CD4-positive, CD25-positive, alpha-beta regulatory T cell (primary cell): ENCODE results near the gene MCEE. TPM values are rescaled to one million over a fixed set of nuclear protein-coding genes. Genes with fewer than 3 reads are reported as not detected.
"Not testable (repeated sequence)": the region's sequence is repeated elsewhere in the genome, so short reads cannot be mapped to it uniquely, and the experiment has no call there.

Experiments used
- ATAC-seq, 2 donors: fragments of 150-1000 bp; cut with Tn5 transposase; one replicate each; pipeline ENCODE4 v1.10.0; 2021; ENCODE audit warnings: low read depth in 2 of 2, moderate number of reproducible peaks in 2 of 2, moderate library complexity in 1 of 2
- DNase-seq, 3 donors: peaks; one replicate each; pipeline versions ENCODE4 v3.0.0 to v3.0.0-alpha.2; 2012 to 2022; ENCODE audit warnings: mixed read lengths in 1 of 3
- H3K27ac ChIP-seq: one replicate; pipeline ENCODE4 v1.7.0; 2013; ENCODE audit warnings: mild to moderate bottlenecking, low read length; ENCODE audit not compliant: insufficient read depth, poor library complexity, severe bottlenecking
- H3K27me3 ChIP-seq: one replicate; pipeline ENCODE4 v1.7.0; 2013; ENCODE audit warnings: low read length; ENCODE audit not compliant: control insufficient read depth, insufficient read depth
- H3K36me3 ChIP-seq: one replicate; pipeline ENCODE4 v1.7.0; 2013; ENCODE audit warnings: mild to moderate bottlenecking, low read length, moderate library complexity; ENCODE audit not compliant: control insufficient read depth, insufficient read depth
- H3K4me1 ChIP-seq: 2 replicates; pipeline ENCODE4 v1.7.0; 2013; ENCODE audit warnings: mild to moderate bottlenecking, low read length; ENCODE audit not compliant: insufficient read depth, control insufficient read depth, poor library complexity, severe bottlenecking
- H3K4me3 ChIP-seq: one replicate; pipeline ENCODE4 v1.7.0; 2013; ENCODE audit warnings: low read depth, mild to moderate bottlenecking, low read length, moderate library complexity
- H3K9me3 ChIP-seq, 2 experiments: 1 replicate in 1 of 2; 2 replicates in 1 of 2; pipeline ENCODE4 v1.7.0; 2013; ENCODE audit warnings: low read length in 2 of 2, mild to moderate bottlenecking in 1 of 2, moderate library complexity in 1 of 2; ENCODE audit not compliant: control insufficient read depth in 2 of 2
- H3K27ac Mint-ChIP-seq, 3 donors: one replicate each; pipeline ENCODE4 v1.8.0; 2020 to 2022; ENCODE audit warnings: mild to moderate bottlenecking in 3 of 3, mixed read lengths in 3 of 3, moderate library complexity in 2 of 3
- H3K27me3 Mint-ChIP-seq: one replicate; pipeline ENCODE4 v1.8.0; 2022; ENCODE audit warnings: mild to moderate bottlenecking, mixed read lengths
- H3K36me3 Mint-ChIP-seq: one replicate; pipeline ENCODE4 v1.8.0; 2020; ENCODE audit warnings: mixed read lengths
- H3K4me1 Mint-ChIP-seq, 4 donors: one replicate each; pipeline ENCODE4 v1.8.0; 2020 to 2022; ENCODE audit warnings: mixed read lengths in 4 of 4, mild to moderate bottlenecking in 1 of 4
- H3K4me3 Mint-ChIP-seq, 4 donors: one replicate each; pipeline ENCODE4 v1.8.0; 2020 to 2022; ENCODE audit warnings: mild to moderate bottlenecking in 4 of 4, mixed read lengths in 4 of 4, moderate library complexity in 3 of 4
- H3K9me3 Mint-ChIP-seq, 7 donors: one replicate each; pipeline ENCODE4 v1.8.0; 2020 to 2022; ENCODE audit warnings: mixed read lengths in 7 of 7, mild to moderate bottlenecking in 3 of 7, moderate library complexity in 2 of 7
- polyA plus RNA-seq, 4 donors: library from polyadenylated mRNA; unstranded; fragments of 300-500 nt; fragmentation: Illumina TruSeq; gene quantifications; one replicate each; pipeline ENCODE4 v1.2.3, GENCODE V29; 2021
- total RNA-seq: library from RNA; stranded (reverse); gene quantifications from one replicate; pipeline ENCODE4 v1.2.3, GENCODE V29; 2022

Gene MCEE
- total and polyA plus RNA-seq, 5 donors from 2014 or later = 12.8 to 38.2 (median 30.3) TPM

- DNase-seq = no peak
- no peak for ATAC-seq
- Mint-ChIP-seq H3K36me3 (peaks cover 14% of the 10 kb centered on the region), H3K9me3 (peaks cover 0 to 3% (median 0%) of the 10 kb centered on the region in 7 donors), H3K4me3 (no peak overlapping the region), H3K4me1 (peaks cover 0 to 8% (median 3%) of the 10 kb centered on the region in 4 donors), H3K27ac (no peak overlapping the region), H3K27me3 (no peaks in the 10 kb centered on the region)
- Histone ChIP-seq H3K4me3 (no peak overlapping the region), H3K36me3 (peaks cover 10% of the 10 kb centered on the region), H3K27me3 (no peaks in the 10 kb centered on the region), H3K4me1 (no peaks in the 10 kb centered on the region), H3K9me3 (no peaks in the 10 kb centered on the region), H3K27ac (no peak overlapping the region)
These were observed 21.9 kb downstream of the MCEE start for GRCh38 chr2:71108091-71108490.

- H3K27me3 Mint-ChIP-seq, H3K9me3 Mint-ChIP-seq, H3K27ac Mint-ChIP-seq, ATAC-seq, H3K4me3 ChIP-seq, DNase-seq, H3K4me3 Mint-ChIP-seq, H3K9me3 ChIP-seq, H3K27ac ChIP-seq, H3K27me3 ChIP-seq, H3K4me1 ChIP-seq, H3K4me1 Mint-ChIP-seq: not testable (repeated sequence)
- peaks cover 11% of the 10 kb centered on the region for H3K36me3 Mint-ChIP-seq
- peaks cover 10% of the 10 kb centered on the region for H3K36me3 ChIP-seq
These were observed 23.6 kb downstream of the MCEE start for GRCh38 chr2:71106463-71106862.

GRCh38 chr2:71103809-71104208, 26.2 kb downstream of the MCEE start:
- Histone ChIP-seq H3K36me3 (no peaks in the 10 kb centered on the region), H3K27me3 (no peaks in the 10 kb centered on the region), H3K4me3 (no peak overlapping the region), H3K4me1 (no peaks in the 10 kb centered on the region), H3K27ac (no peak overlapping the region), H3K9me3 (no peaks in the 10 kb centered on the region)
- no peak for DNase-seq
- no peak for ATAC-seq
- Mint-ChIP-seq H3K27me3 (peaks cover 17% of the 10 kb centered on the region), H3K4me1 (peaks cover 0 to 10% (median 4%) of the 10 kb centered on the region in 4 donors), H3K4me3 (no peak overlapping the region), H3K27ac (no peak overlapping the region), H3K9me3 (no peaks in the 10 kb centered on the region), H3K36me3 (peaks cover 1% of the 10 kb centered on the region)

GRCh38 chr2:71102981-71103681, 26.9 kb downstream of the MCEE start:
- H3K27me3 Mint-ChIP-seq = peaks cover 18% of the 10 kb centered on the region
- H3K36me3 Mint-ChIP-seq = no peaks in the 10 kb centered on the region
- Histone ChIP-seq H3K27me3 (no peaks in the 10 kb centered on the region), H3K4me3 (no peak overlapping the region), H3K9me3 (no peaks in the 10 kb centered on the region), H3K4me1 (no peaks in the 10 kb centered on the region), H3K36me3 (no peaks in the 10 kb centered on the region), H3K27ac (no peak overlapping the region)
- no peaks in the 10 kb centered on the region for H3K9me3 Mint-ChIP-seq
- H3K4me3 Mint-ChIP-seq = no peak overlapping the region
- H3K4me1 Mint-ChIP-seq = peaks cover 0 to 10% (median 4%) of the 10 kb centered on the region in 4 donors
- ATAC-seq (no peak), DNase-seq (no peak)
- H3K27ac Mint-ChIP-seq = no peak overlapping the region

- no peak overlapping the region for H3K4me3 Mint-ChIP-seq
- H3K27me3 Mint-ChIP-seq = peaks cover 29% of the 10 kb centered on the region
- no peaks in the 10 kb centered on the region for H3K27me3 ChIP-seq
- no peak for ATAC-seq
- no peaks in the 10 kb centered on the region for H3K4me1 ChIP-seq
- DNase-seq = no peak
- no peaks in the 10 kb centered on the region for H3K9me3 Mint-ChIP-seq
- H3K27ac ChIP-seq = no peak overlapping the region
- no peak overlapping the region for H3K27ac Mint-ChIP-seq
- H3K4me1 Mint-ChIP-seq = peaks cover 0 to 10% (median 4%) of the 10 kb centered on the region in 4 donors
- no peaks in the 10 kb centered on the region for H3K9me3 ChIP-seq
- no peaks in the 10 kb centered on the region for H3K36me3 Mint-ChIP-seq
- H3K4me3 ChIP-seq = no peak overlapping the region
- H3K36me3 ChIP-seq = no peaks in the 10 kb centered on the region
These were observed 28.4 kb downstream of the MCEE start for GRCh38 chr2:71101656-71102055.

- Mint-ChIP-seq H3K36me3 (no peaks in the 10 kb centered on the region), H3K27ac (no peak overlapping the region), H3K27me3 (peaks cover 32% of the 10 kb centered on the region), H3K9me3 (no peaks in the 10 kb centered on the region), H3K4me1 (peaks cover 0 to 10% (median 4%) of the 10 kb centered on the region in 4 donors), H3K4me3 (no peak overlapping the region)
- H3K4me3 ChIP-seq = no peak overlapping the region
- no peak for ATAC-seq
- H3K4me1 ChIP-seq = no peaks in the 10 kb centered on the region
- H3K9me3 ChIP-seq = no peaks in the 10 kb centered on the region
- no peaks in the 10 kb centered on the region for H3K27me3 ChIP-seq
- no peaks in the 10 kb centered on the region for H3K36me3 ChIP-seq
- peak in 2 of 3 donors; percentile 9 to 47 for DNase-seq
- H3K27ac ChIP-seq = no peak overlapping the region
These were observed 29.6 kb downstream of the MCEE start for GRCh38 chr2:71100195-71100964.

GRCh38 chr2:71092491-71093260, 37.4 kb downstream of the MCEE start:
- not testable (repeated sequence) for H3K27me3 ChIP-seq, H3K4me1 Mint-ChIP-seq, H3K4me3 Mint-ChIP-seq, H3K36me3 ChIP-seq, H3K9me3 ChIP-seq, ATAC-seq, H3K4me1 ChIP-seq, H3K9me3 Mint-ChIP-seq, H3K4me3 ChIP-seq, H3K27ac ChIP-seq, H3K27ac Mint-ChIP-seq, H3K36me3 Mint-ChIP-seq, DNase-seq
- H3K27me3 Mint-ChIP-seq = peaks cover 27% of the 10 kb centered on the region
